Body of pancreas (tissue), 4 donors: Measurements from ENCODE around the gene OR1E1.

Source experiments
- CTCF ChIP-seq, 7 experiments: fragments of 450-650 bp in 4 of 7; fragments of 200-600 bp in 3 of 7; sonication (generic) in 3 of 7; IDR thresholded peaks; one replicate each; pipeline ENCODE4 v1.5.1; 2016 to 2019; ENCODE audit warnings: antibody characterized with exemption in 7 of 7
- POLR2A ChIP-seq, 3 donors: fragments of 450-650 bp; IDR thresholded peaks; one replicate each; pipeline ENCODE4 v1.6.1; 2016; ENCODE audit warnings: antibody characterized with exemption in 3 of 3, mild to moderate bottlenecking in 2 of 3

- TF ChIP-seq CTCF (IDR thresholded peaks at IDR 0.05) (no peak), POLR2A (IDR thresholded peaks at IDR 0.05) (no peak)
Measured at GRCh38 chr17:3440451-3440850, 42.2 kb upstream of the OR1E1 start.
